Subcutaneous abdominal adipose tissue (tissue), 5 donors: ENCODE measurements around the gene NCR2.

Source experiments
- H3K27ac ChIP-seq: one replicate; pipeline ENCODE4 v1.7.0; 2013; ENCODE audit warnings: low read depth, mild to moderate bottlenecking, inconsistent platforms, low read length, moderate library complexity
- H3K27me3 ChIP-seq, 5 donors: one replicate each; pipeline ENCODE4 v1.7.0; 2013; ENCODE audit warnings: low read length in 5 of 5, inconsistent platforms in 1 of 5; ENCODE audit not compliant: control insufficient read depth in 5 of 5, insufficient read depth in 4 of 5
- H3K36me3 ChIP-seq, 5 donors: one replicate each; pipeline ENCODE4 v1.7.0; 2013; ENCODE audit warnings: low read length in 5 of 5; ENCODE audit not compliant: control insufficient read depth in 5 of 5, insufficient read depth in 5 of 5
- H3K4me1 ChIP-seq, 5 donors: one replicate each; pipeline ENCODE4 v1.7.0; 2013; ENCODE audit warnings: low read length in 5 of 5, mild to moderate bottlenecking in 3 of 5, moderate library complexity in 1 of 5; ENCODE audit not compliant: control insufficient read depth in 5 of 5, insufficient read depth in 5 of 5
- H3K4me3 ChIP-seq, 5 donors: one replicate each; pipeline ENCODE4 v1.7.0; 2013; ENCODE audit warnings: low read length in 5 of 5, low read depth in 1 of 5
- H3K9ac ChIP-seq, 5 donors: one replicate each; pipeline ENCODE4 v1.7.0; 2013; ENCODE audit warnings: low read length in 5 of 5, mild to moderate bottlenecking in 4 of 5, moderate library complexity in 3 of 5
- H3K9me3 ChIP-seq, 5 donors: one replicate each; pipeline ENCODE4 v1.7.0; 2013; ENCODE audit warnings: low read length in 5 of 5; ENCODE audit not compliant: control insufficient read depth in 5 of 5
- donor health status: healthy.
- donor health status: healthy.
- donor health status: healthy.
- donor health status: healthy.
- donor health status: healthy.

Gene NCR2

GRCh38 chr6:41371461-41371991 is 36.1 kb downstream of the NCR2 start:
- Histone ChIP-seq H3K9me3 (no peaks in the 10 kb centered on the region), H3K36me3 (no peaks in the 10 kb centered on the region), H3K4me3 (peak overlapping the region in 4 of 5 donors; percentile 29 to 60 (median 52)), H3K27ac (no peak overlapping the region), H3K4me1 (peaks cover 2 to 53% (median 47%) of the 10 kb centered on the region in 5 donors), H3K9ac (no peak overlapping the region), H3K27me3 (peaks cover 31 to 60% (median 53%) of the 10 kb centered on the region in 5 donors)

DNA sequence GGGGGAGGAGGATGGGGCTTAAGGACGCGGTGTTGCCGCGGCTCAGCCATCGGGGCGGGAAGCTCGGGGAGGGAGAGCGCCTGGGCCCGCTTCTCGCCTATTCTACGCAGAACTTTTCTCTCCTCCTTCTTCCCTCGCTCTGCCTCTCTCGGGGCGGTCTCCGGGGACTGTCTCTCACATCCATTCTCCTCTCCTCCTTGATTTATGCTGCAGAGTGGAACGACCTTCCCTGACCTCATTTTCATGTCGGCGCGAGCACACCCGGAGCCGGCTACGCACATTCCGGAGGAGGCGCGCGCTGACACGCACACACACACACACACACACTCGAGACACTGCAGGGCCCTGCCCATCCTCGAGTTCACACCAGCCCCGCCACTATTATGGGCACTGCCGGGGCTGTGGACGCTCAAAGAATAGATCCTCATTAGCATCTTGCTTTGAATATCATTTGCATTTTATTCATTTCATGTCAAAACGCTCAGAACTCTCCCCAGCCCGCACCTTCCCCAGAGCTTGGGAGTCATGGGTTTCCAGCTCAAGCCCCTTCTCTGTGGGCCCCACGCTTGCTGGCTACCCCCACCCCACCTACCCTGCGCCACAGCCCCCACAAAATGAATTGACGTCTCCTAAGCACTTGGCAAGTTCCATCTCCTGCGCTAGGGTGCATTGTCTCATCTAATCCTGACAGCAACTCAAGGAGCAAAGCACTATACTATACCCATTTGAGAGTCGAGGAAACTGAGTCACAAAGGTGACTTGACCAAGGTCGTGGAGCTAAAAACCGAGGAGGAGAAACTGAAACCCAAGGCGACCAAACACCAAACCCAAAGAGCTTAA is 36.8 kb downstream of the NCR2 start:
- Histone ChIP-seq H3K27ac (no peak overlapping the region), H3K36me3 (no peaks in the 10 kb centered on the region), H3K4me1 (peaks cover 2 to 53% (median 47%) of the 10 kb centered on the region in 5 donors), H3K9ac (no peak overlapping the region), H3K27me3 (peaks cover 35 to 65% (median 60%) of the 10 kb centered on the region in 5 donors), H3K4me3 (peak overlapping the region in 4 of 5 donors; percentile 29 to 60 (median 52)), H3K9me3 (no peaks in the 10 kb centered on the region)

DNA sequence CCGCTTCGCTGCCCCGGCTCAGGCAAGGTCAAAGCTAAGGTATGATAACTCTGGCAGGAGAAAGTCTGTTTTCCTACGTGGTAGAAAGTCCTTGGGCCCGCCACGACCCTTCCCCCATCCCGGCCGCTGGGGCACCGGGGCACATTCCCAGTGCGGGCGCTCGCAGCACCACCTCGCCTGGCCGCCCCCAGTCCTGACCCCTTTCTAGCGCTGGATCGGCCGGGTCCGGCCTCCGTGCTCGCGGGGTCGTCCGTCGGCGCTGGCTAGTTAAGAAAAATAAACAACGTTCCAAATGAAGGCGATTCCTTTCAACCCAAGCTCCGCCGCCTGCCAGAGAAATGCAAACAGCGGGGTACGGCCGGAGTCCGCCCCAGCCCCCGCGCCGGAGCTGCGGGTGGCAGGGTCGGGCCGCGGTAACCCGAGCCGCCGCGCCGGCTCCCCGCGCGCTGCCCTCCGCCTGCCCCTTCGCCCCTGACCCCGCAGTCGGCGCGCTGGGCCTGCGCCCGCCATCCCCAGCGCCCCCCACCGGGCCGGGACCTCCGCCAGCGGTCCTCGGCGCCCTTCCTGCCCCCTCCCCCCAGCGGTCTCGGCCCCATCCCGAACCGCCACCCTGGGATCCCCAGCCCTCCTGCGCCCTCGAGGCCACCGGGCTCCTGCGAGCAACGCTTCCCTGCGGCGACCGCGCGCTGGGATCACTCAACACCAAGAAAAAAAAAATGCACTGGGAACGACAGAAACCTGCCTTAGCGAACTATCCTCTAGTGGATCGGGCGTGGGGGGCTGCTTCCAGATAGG is 37.6 kb downstream of the NCR2 start:
- Histone ChIP-seq H3K9me3 (no peaks in the 10 kb centered on the region), H3K36me3 (no peaks in the 10 kb centered on the region), H3K4me1 (peaks cover 2 to 53% (median 47%) of the 10 kb centered on the region in 5 donors), H3K27ac (no peak overlapping the region), H3K9ac (no peak overlapping the region), H3K4me3 (peak overlapping the region in 1 of 5 donors; percentile 15), H3K27me3 (peaks cover 35 to 69% (median 60%) of the 10 kb centered on the region in 5 donors)

GRCh38 chr6:41373627-41373918 is 38.2 kb downstream of the NCR2 start:
- H3K9me3 ChIP-seq: no peaks in the 10 kb centered on the region
- no peak overlapping the region for H3K9ac ChIP-seq
- no peak overlapping the region for H3K27ac ChIP-seq
- H3K4me1 ChIP-seq: peaks cover 2 to 53% (median 47%) of the 10 kb centered on the region in 5 donors
- no peak overlapping the region for H3K4me3 ChIP-seq
- no peaks in the 10 kb centered on the region for H3K36me3 ChIP-seq
- peaks cover 36 to 69% (median 60%) of the 10 kb centered on the region in 5 donors for H3K27me3 ChIP-seq

GRCh38 chr6:41373919-41374617 is 38.7 kb downstream of the NCR2 start:
- no peaks in the 10 kb centered on the region for H3K9me3 ChIP-seq
- H3K9ac ChIP-seq: no peak overlapping the region
- no peak overlapping the region for H3K4me3 ChIP-seq
- no peaks in the 10 kb centered on the region for H3K36me3 ChIP-seq
- H3K4me1 ChIP-seq: peaks cover 1 to 52% (median 46%) of the 10 kb centered on the region in 5 donors
- H3K27me3 ChIP-seq: peaks cover 38 to 71% (median 59%) of the 10 kb centered on the region in 5 donors
- no peak overlapping the region for H3K27ac ChIP-seq

GRCh38 chr6:41374618-41375590 is 39.5 kb downstream of the NCR2 start:
- Histone ChIP-seq H3K4me1 (peaks cover 0 to 48% (median 44%) of the 10 kb centered on the region in 5 donors), H3K27ac (no peak overlapping the region), H3K27me3 (peaks cover 38 to 67% (median 59%) of the 10 kb centered on the region in 5 donors), H3K9me3 (no peaks in the 10 kb centered on the region), H3K9ac (no peak overlapping the region), H3K36me3 (no peaks in the 10 kb centered on the region), H3K4me3 (no peak overlapping the region)

DNA sequence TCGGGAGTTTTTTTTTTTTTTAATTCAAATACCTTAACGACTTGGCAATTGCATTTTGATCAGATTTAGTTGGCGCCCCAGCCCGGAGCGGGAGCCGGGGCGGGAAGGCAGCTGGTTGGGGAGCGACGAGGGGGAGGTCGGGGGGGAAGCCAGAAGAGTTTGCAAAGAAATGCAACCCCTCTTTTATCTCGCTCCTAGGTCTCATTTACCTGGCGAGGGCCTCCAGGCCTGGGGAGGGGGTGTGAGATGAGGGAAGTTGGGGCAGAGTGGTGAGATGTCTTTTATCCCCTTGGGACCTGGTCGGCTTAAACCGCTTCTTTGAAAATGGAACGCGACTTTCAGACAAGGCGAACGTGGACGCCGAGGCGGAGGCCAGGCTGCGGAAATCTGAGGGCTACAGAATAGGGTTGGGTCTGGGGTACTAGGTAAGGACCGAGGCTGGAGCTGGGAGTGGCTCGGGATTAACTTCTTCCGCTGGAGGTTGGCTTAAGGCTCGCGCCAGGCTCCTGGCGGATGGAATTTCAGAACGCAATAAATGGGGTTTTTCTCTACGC is 40.3 kb downstream of the NCR2 start:
- peaks cover 38 to 67% (median 59%) of the 10 kb centered on the region in 5 donors for H3K27me3 ChIP-seq
- no peak overlapping the region for H3K9ac ChIP-seq
- H3K27ac ChIP-seq: no peak overlapping the region
- no peak overlapping the region for H3K4me3 ChIP-seq
- no peaks in the 10 kb centered on the region for H3K36me3 ChIP-seq
- no peaks in the 10 kb centered on the region for H3K9me3 ChIP-seq
- H3K4me1 ChIP-seq: peaks cover 0 to 48% (median 44%) of the 10 kb centered on the region in 5 donors

DNA sequence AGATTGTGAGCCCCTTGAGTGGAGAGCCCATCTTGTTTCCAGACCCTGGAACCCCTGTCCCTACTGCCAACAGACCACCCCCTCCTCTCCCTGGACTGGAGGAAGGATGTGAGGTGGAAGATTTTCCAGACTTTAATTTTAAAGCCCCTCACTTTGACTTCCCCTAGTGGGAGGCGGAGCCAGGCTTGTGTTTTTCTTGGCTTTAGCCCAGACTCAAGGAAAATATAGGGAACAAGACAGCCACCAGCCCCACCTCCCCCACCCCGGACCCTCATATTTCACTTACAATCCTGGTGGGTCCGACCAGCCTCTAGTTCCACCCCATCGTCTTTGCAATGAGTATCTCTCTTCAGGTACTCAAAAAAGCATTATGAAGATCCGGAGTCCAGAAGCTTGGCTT is 40.8 kb downstream of the NCR2 start:
- Histone ChIP-seq H3K27me3 (peaks cover 38 to 65% (median 56%) of the 10 kb centered on the region in 5 donors), H3K4me1 (peaks cover 0 to 45% (median 39%) of the 10 kb centered on the region in 5 donors), H3K27ac (no peak overlapping the region), H3K4me3 (no peak overlapping the region), H3K9me3 (no peaks in the 10 kb centered on the region), H3K9ac (no peak overlapping the region), H3K36me3 (no peaks in the 10 kb centered on the region)
